ENCODE data around the gene RCBTB2. TPM values are rescaled to one million over a fixed set of nuclear protein-coding genes. Genes with fewer than 3 reads are reported as not detected.

RCBTB2 gene
- total RNA-seq, 2 experiments from 2014 or later, result 17.0 to 22.5 TPM

DNA sequence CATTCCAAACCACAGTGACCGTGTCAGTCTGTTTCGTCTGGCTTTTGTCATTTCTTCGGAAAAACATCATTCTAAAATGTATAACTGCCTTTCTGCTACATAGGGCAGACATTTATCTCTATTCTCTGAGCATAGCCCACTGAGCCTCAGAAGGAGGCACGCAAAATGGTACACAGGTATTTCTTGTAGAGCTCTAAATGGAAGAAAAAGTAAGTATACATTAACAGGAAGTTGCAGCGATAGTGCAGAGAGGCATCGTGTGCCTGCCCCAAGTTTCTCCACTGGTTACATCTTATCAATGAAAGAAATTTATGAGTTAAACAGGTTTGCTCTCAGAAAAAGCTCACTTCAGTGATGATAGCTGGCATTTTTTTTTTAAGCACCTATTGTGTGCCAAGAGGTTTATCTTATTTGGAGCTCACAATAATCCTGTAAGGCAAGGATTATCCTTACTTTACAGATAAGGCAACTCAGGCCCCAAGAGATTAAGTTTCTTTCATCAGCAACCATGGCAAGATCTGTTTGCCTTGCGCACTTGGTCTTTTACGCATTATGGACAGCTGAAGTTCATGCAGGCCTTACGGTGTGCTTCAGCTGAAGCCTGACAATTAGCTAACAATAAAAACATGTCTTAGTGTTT lies 1.2 kb upstream of the RCBTB2 start:
- no peaks in the 10 kb centered on the region for H3K27me3 Mint-ChIP-seq
- CTCF ChIA-PET, result interaction anchor here (0.6 to 2.4 kb wide), 5 partner anchors 11 to 199 kb away, joined by 3 to 11 read pairs (median 4); no protein-coding TSS in a partner anchor
- peak overlapping the region; percentile 96 for H3K27ac Mint-ChIP-seq
- no peak for DNase-seq
- peaks cover 36% of the 10 kb centered on the region for H3K36me3 Mint-ChIP-seq
- peaks cover 39% of the 10 kb centered on the region for H3K4me1 Mint-ChIP-seq
- no peaks in the 10 kb centered on the region for H3K9me3 Mint-ChIP-seq (ENCODE audit: low read depth)
- peak overlapping the region; percentile 81 for H3K4me3 Mint-ChIP-seq
- no peak for ATAC-seq

DNA sequence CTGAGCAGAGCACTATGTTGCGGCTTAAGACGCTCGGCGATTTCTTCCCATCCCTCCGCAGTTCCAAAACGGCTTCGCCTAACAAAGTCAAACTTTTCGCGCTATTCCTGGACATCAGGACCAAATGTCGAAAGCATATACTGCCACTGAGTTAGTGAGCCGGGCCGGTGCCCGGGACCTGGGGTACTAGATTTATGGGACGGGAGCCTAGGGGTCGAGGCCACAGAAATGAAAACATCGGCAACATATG lies 699 bp downstream of the RCBTB2 start:
- DNase-seq (no peak), ATAC-seq (peak; percentile 1)
- Mint-ChIP-seq H3K4me3 (peak overlapping the region; percentile 81), H3K4me1 (peaks cover 47% of the 10 kb centered on the region), H3K27ac (peak overlapping the region; percentile 96), H3K9me3 (ENCODE audit: low read depth) (no peaks in the 10 kb centered on the region), H3K36me3 (peaks cover 33% of the 10 kb centered on the region), H3K27me3 (no peaks in the 10 kb centered on the region)
- CTCF ChIA-PET, result interaction anchor here (0.8 to 2.4 kb wide), 13 partner anchors 10 to 438 kb away, joined by 3 to 12 read pairs (median 3); partner anchors contain the start of gene MED4

DNA sequence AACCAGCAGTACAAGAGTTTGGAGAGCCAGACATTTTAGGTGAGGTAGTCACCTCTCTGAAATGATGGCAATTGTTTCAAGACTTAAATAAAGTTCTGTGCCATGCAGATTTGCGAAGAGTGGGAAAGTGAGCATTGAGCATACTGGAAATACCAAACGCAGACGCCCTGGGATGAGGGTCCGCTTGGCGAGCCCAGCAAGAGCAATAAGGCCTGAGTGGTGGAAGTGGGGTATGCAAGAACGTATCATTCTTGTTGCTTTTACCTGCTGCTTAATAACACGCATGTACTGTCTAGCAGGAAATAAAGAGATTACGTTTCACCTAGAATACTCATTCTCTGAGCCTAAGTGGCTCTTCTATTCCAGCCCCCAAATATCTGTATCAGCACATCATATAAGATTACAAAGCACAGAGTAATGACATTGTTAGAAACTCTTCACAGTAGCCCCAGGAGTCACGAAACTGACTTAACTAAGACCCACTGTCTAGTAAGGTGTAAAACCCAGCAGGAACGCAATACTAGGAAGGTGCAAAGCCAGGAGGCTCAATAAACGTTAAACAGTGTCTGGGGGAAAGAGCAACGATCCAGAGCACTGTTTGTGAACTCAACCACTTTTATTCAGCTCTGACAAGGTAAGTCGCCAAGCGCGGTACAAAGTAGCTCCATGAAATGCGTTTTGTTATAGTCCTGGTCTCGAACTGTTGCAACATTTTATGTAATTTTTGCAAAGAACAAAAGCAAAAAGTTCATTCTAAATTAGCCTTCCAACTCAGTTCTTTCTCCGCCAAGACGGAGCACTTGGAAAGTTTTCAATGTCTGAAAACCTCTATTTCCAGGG lies 1.2 kb downstream of the RCBTB2 start:
- Mint-ChIP-seq H3K27ac (peak overlapping the region; percentile 96), H3K4me3 (peak overlapping the region; percentile 81), H3K4me1 (peaks cover 48% of the 10 kb centered on the region), H3K9me3 (ENCODE audit: low read depth) (no peaks in the 10 kb centered on the region), H3K27me3 (no peaks in the 10 kb centered on the region), H3K36me3 (peaks cover 28% of the 10 kb centered on the region)
- CTCF ChIA-PET, result interaction anchor here (0.8 to 1.7 kb wide), 9 partner anchors 10 to 437 kb away, joined by 3 to 12 read pairs (median 3); partner anchors contain the start of gene MED4
- ATAC-seq (no peak), DNase-seq (no peak)

DNA sequence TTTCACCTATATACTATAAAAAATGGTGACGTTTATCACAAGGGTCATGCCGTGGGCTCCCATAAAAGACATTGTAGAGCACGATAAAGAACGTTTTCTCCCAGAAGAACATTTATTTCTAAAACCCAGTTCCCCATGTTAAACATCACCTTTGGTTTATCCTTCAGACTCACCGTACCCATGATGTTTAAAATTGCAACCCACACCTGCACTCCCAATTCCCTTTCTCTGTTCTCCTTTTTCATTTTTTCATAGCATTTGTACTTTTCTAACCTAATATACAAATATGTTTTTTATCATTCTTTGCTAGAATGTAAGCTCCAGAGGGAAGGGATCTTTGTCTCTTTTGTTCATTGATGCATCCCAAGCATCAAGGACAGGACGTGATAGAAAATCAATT lies 2.0 kb downstream of the RCBTB2 start:
- Mint-ChIP-seq H3K9me3 (ENCODE audit: low read depth) (no peaks in the 10 kb centered on the region), H3K27me3 (no peaks in the 10 kb centered on the region), H3K27ac (peak overlapping the region; percentile 96), H3K4me3 (no peak overlapping the region), H3K4me1 (peaks cover 53% of the 10 kb centered on the region), H3K36me3 (peaks cover 29% of the 10 kb centered on the region)
- ATAC-seq (no peak), DNase-seq (no peak)
- CTCF ChIA-PET, result interaction anchor here (1.1 to 1.3 kb wide), 3 partner anchors 26 to 49 kb away, joined by 3 to 4 read pairs (median 3); no protein-coding TSS in a partner anchor

DNA sequence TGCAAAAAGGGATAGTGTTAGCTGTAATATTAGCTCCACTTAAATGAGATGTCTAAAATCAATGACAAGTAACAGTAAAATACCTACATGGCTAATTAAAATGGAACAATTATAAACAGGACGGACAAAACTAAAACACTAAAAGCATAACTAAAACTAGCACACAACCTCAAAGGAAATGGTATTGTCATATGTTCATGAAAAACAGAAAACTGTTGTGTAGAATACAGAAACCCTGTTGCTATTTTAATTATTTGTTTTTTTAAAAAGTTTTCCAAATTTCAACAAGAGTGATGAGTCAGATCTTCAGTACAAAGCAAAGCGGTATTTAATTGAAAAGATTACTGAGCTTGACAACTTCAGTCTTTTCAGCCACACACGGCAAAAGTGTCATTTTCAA lies 4.2 kb downstream of the RCBTB2 start:
- Mint-ChIP-seq H3K27me3 (no peaks in the 10 kb centered on the region), H3K4me1 (peaks cover 53% of the 10 kb centered on the region), H3K36me3 (peaks cover 26% of the 10 kb centered on the region), H3K4me3 (no peak overlapping the region), H3K9me3 (ENCODE audit: low read depth) (no peaks in the 10 kb centered on the region), H3K27ac (no peak overlapping the region)
- CTCF ChIA-PET, result interaction anchor here (0.9 to 1.2 kb wide), 3 partner anchors 17 to 50 kb away, joined by 3 to 4 read pairs (median 3); no protein-coding TSS in a partner anchor
- DNase-seq (no peak), ATAC-seq (no peak)

DNA sequence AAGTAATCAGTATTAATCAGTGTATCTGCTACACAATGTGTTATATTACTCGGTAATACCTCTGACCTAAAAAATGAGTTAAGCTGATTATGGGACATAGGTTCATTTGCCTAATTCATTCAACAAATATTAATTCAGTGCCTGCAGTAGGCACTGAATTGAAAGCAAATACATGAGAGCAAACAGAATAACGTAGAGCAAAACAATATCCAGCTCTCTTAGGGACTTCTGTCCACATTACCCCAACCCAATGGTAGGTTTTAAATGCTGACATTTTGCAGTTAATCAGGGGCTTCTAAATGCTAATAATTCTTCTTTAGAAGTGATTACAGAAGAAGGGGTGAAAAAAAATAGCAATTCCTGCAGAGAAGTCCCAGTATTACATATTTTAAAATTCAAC lies 4.9 kb downstream of the RCBTB2 start:
- ATAC-seq, result no peak
- Mint-ChIP-seq H3K4me1 (peaks cover 51% of the 10 kb centered on the region), H3K36me3 (peaks cover 30% of the 10 kb centered on the region), H3K27me3 (no peaks in the 10 kb centered on the region), H3K4me3 (no peak overlapping the region), H3K27ac (no peak overlapping the region), H3K9me3 (ENCODE audit: low read depth) (no peaks in the 10 kb centered on the region)
- no peak for DNase-seq
- CTCF ChIA-PET, result interaction anchor here (0.6 to 1.1 kb wide), 3 partner anchors 11 to 50 kb away, joined by 3 to 4 read pairs (median 3); no protein-coding TSS in a partner anchor

DNA sequence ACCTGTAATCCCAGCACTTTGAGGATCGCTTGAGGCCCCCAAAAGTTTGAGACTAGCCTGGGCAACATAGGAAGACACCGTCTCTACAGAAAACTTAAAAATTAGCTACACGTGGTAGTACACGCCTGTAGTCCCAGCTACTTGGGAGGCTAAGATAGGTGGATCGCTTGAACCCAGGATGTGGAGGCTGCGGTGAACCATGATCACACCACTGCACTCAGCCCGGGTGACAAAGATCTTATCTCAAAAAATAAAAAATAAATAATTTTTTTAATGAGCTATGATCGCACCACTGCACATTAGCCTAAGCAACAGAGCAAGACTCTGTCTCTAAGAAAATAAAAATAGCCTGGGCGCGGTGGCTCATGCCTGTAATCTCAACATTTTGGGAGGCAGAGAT lies 6.6 kb downstream of the RCBTB2 start:
- H3K9me3 Mint-ChIP-seq (ENCODE audit: low read depth), result no peaks in the 10 kb centered on the region
- peak; percentile 59 for DNase-seq
- no peaks in the 10 kb centered on the region for H3K27me3 Mint-ChIP-seq
- ATAC-seq, result peak; percentile 53
- no peak overlapping the region for H3K4me3 Mint-ChIP-seq
- H3K27ac Mint-ChIP-seq, result no peak overlapping the region
- H3K4me1 Mint-ChIP-seq, result peaks cover 46% of the 10 kb centered on the region
- peaks cover 34% of the 10 kb centered on the region for H3K36me3 Mint-ChIP-seq
- CTCF ChIA-PET, result interaction anchor here (1.2 to 2.7 kb wide), 5 partner anchors 9 to 243 kb away, joined by 3 to 8 read pairs (median 3); no protein-coding TSS in a partner anchor

DNA sequence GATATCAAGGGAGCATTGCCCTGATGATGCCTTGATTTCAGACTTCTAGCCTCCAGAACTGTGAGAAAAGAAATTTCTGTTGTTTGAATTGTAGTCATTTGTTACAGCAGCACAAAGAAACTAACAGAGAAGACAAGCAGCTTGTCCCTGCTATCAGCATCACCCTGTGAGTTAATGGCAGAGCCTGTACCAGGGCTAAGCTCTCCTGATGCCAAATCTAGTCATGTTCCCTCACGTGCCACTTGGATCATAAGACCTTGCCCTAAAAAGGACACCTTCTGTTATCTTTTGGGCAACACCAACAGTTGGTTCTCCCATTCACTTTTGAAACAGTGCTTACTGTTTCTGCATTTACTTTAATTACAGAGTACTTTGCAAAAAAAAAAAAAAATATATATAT lies 14.8 kb downstream of the RCBTB2 start:
- H3K4me1 Mint-ChIP-seq, result peaks cover under 1% of the 10 kb centered on the region
- no peak for DNase-seq
- H3K27me3 Mint-ChIP-seq, result no peaks in the 10 kb centered on the region
- no peak for ATAC-seq
- no peaks in the 10 kb centered on the region for H3K9me3 Mint-ChIP-seq (ENCODE audit: low read depth)
- H3K36me3 Mint-ChIP-seq, result peaks cover 56% of the 10 kb centered on the region
- CTCF ChIA-PET, result interaction anchor here (1.0 to 1.3 kb wide), 2 partner anchors 12 to 62 kb away, joined by 3 to 5 read pairs; no protein-coding TSS in a partner anchor
- no peak overlapping the region for H3K27ac Mint-ChIP-seq
- no peak overlapping the region for H3K4me3 Mint-ChIP-seq

DNA sequence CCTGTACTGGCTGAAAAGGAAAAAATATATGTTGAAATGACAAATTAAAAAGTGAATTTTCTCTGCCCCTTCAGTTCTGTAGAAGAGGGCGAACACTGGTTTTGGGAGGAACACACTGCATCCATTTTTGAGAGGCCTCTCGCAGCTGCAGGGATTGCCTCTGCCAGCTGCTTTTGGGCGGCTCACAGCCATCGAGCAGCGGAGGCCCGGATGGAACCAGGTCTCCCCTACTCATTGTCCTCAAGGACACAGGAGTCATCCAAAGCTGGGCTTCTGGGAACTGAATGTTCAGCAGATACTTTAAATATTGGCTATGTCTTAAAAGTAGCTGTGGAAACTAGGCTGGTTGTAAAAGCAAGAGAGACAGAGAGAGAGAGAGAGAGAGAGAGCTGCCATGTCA lies 17.1 kb downstream of the RCBTB2 start:
- DNase-seq (no peak), ATAC-seq (no peak)
- CTCF ChIA-PET, result interaction anchor here (1.0 kb wide), 1 partner anchor 10 kb away, joined by 3 read pairs; no protein-coding TSS in a partner anchor
- H3K4me3 Mint-ChIP-seq, result no peak overlapping the region
- peaks cover 64% of the 10 kb centered on the region for H3K36me3 Mint-ChIP-seq
- H3K4me1 Mint-ChIP-seq, result peaks cover 1% of the 10 kb centered on the region
- no peaks in the 10 kb centered on the region for H3K9me3 Mint-ChIP-seq (ENCODE audit: low read depth)
- H3K27me3 Mint-ChIP-seq, result no peaks in the 10 kb centered on the region
- H3K27ac Mint-ChIP-seq, result no peak overlapping the region

DNA sequence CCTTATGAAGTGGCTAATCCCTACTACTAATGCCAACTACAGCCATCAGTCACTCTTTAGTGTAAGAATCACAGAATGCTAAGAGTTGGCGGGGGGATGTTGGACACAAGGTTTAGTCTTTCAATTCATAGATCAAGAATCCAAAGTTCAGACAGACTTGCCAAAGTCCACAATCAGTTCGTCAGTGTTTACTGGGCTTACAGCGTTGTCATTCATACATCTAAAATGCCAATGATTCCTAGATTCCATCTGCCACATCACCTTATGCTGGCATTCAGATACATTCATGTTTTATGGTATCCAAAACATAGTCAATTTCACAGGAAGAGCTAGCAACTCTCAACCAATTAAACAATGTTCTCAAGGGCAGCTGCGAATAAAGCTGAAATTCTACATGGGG lies 18.1 kb downstream of the RCBTB2 start:
- DNase-seq (no peak), ATAC-seq (no peak)
- Mint-ChIP-seq H3K4me1 (peaks cover 10% of the 10 kb centered on the region), H3K4me3 (no peak overlapping the region), H3K36me3 (peaks cover 62% of the 10 kb centered on the region), H3K27ac (no peak overlapping the region), H3K27me3 (no peaks in the 10 kb centered on the region), H3K9me3 (ENCODE audit: low read depth) (no peaks in the 10 kb centered on the region)
- CTCF ChIA-PET, result no interaction called here

DNA sequence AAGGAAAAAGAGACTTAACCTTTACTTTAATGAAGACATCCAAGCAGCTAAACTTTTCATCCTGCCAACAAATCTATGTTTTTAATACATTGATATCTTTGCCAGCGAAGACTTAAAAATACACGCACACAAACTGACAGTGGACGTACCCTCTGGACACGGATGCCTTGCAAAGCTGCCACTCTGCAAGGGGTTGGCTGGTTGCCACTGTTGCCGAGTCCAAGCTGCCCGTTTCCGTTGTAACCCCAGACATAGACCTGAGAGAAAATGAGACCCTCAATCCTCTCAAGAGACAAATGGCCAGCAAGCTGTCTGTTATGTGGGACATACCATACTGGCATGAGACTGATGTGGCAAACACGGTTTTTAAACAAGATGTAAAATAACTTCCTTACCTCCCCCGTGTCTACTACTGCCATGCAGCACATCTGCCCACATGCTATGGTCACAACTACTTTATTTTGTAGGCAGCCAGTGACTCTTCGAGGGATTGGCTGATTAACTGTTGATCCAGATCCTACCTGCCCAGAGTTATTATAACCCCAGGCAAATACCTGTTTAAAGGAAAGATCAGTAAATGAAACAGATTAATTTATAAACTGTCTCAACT lies 21.2 kb downstream of the RCBTB2 start:
- CTCF ChIA-PET, result interaction anchor here (1.3 to 1.6 kb wide), 2 partner anchors 15 to 18 kb away, joined by 3 read pairs; no protein-coding TSS in a partner anchor
- Mint-ChIP-seq H3K9me3 (ENCODE audit: low read depth) (no peaks in the 10 kb centered on the region), H3K4me3 (no peak overlapping the region), H3K36me3 (peaks cover 65% of the 10 kb centered on the region), H3K27me3 (no peaks in the 10 kb centered on the region), H3K27ac (no peak overlapping the region), H3K4me1 (peaks cover 30% of the 10 kb centered on the region)
- ATAC-seq (no peak), DNase-seq (no peak)

DNA sequence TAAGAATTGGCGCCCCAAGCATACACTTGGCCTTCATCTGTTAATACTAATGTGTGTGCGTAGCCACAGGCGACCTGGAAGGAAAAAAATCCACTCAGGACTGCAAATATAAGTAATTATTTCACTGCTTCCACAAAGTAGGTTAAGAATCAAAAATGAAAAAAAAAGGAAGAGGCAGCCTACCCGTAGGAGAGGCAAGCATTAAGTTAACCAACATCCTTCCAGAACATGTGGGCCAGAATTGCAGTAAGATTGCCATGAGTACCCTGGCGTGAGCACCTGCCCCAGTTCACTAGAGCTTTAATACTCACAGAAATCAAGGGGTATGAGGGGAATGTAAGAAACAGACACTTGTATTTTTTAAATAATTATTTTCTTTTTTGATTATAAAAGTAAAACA lies 22.2 kb downstream of the RCBTB2 start:
- CTCF ChIA-PET, result interaction anchor here (1.3 to 2.2 kb wide), 3 partner anchors 14 to 69 kb away, joined by 3 to 9 read pairs (median 3); no protein-coding TSS in a partner anchor
- DNase-seq (no peak), ATAC-seq (no peak)
- no peak overlapping the region for H3K4me3 Mint-ChIP-seq
- H3K9me3 Mint-ChIP-seq (ENCODE audit: low read depth), result no peaks in the 10 kb centered on the region
- no peak overlapping the region for H3K27ac Mint-ChIP-seq
- H3K36me3 Mint-ChIP-seq, result peaks cover 68% of the 10 kb centered on the region
- no peaks in the 10 kb centered on the region for H3K27me3 Mint-ChIP-seq
- H3K4me1 Mint-ChIP-seq, result peaks cover 40% of the 10 kb centered on the region

DNA sequence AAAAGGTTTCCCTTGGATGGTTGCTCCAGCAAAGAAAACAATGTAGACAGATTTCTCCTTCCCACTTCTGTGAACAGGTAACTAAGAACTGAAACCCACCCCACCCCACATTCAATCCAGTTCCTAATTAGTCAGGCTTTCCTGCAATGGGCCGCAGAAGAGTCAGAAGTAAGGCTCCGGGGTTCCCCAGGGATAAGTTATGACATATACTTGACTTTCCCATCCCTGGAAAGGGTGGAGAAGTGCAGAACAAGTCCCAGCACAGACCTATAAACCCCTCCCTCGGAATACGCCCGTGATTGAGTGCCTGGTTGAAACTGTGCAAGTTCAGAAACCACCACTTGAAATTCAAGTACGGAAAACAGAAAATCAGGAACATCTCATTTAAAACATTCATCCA lies 24.9 kb downstream of the RCBTB2 start:
- Mint-ChIP-seq H3K27ac (no peak overlapping the region), H3K36me3 (peaks cover 70% of the 10 kb centered on the region), H3K27me3 (no peaks in the 10 kb centered on the region), H3K4me1 (peaks cover 66% of the 10 kb centered on the region), H3K9me3 (ENCODE audit: low read depth) (no peaks in the 10 kb centered on the region), H3K4me3 (no peak overlapping the region)
- CTCF ChIA-PET, result interaction anchor here (1.0 kb wide), 1 partner anchor 72 kb away, joined by 4 read pairs; no protein-coding TSS in a partner anchor
- no peak for ATAC-seq
- no peak for DNase-seq

All from activated CD8-positive, alpha-beta memory T cell treated with anti-CD3 and anti-CD28 coated beads, Interleukin-2, amount 10 ng/mL, durations not matched to agents 7 days and 5 days (primary cell).